ENCODE results near the gene CSF3R. TPM values are rescaled to one million over a fixed set of nuclear protein-coding genes. Genes with fewer than 3 reads are reported as not detected.
A peak's percentile ranks its signal among the peaks of the same experiment; 100 is the strongest.

The CSF3R gene
- total and polyA plus RNA-seq, 2 donors from 2014 or later: 1.4 to 13.3 TPM

DNA sequence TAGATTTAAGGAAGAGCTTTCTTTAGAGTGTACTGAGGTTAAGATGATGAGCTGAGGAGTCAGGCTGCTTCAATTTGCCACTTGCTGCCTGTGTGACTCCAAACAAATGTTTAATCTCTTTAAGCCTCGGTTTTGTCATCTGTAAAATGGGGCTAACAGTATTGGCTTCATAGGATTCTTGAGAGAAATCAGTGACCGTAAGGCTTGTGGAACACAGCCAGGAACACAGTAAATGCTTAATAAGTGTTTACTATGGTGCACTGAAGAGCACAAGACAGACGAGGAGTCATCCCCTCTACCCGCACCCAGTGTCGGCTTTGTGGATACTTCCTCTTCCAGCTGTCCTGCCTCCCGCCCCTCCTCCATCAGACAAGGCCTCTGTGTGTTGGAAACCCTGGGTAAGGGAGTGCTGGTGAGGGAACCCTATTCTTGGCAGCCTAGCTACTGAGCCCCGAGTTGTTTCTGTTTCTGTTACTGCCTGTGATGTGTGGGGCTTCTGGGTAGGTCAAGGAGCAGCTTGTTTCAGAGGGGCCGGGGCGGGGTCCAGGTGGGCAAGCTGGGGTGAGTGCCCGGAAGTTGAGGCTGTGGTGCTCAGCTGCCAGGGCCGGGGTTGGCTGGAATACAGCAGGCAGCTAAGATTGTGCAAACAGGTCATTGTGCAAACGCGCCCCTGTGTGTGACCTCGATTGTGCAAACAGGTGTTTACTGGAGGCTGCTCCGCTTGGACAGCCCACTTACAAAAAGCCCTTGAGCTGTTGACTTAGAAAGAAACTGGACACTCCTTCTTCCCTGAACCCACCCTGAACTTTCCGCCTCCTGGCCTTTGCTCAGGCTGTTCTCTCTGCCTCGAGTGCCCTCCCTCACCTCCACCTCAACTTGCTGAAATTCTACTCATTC, 4.0 kb upstream of the CSF3R start:
- Histone ChIP-seq H3K9ac (ENCODE audit: low read length in 3 of 3) (no peak overlapping the region), H3K27me3 (ENCODE audit: control insufficient read depth, insufficient read depth, low read length) (no peaks in the 10 kb centered on the region), H3K4me1 (ENCODE audit: control insufficient read depth in 2 of 3, insufficient read depth in 2 of 3, low read depth in 1 of 3, low read length in 3 of 3) (peaks cover 0 to 2% (median 0%) of the 10 kb centered on the region in 3 donors), H3K4me3 (ENCODE audit: low read length in 3 of 3) (no peak overlapping the region), H3K27ac (ENCODE audit: low read depth in 2 of 2, low read length in 2 of 2) (peak overlapping the region in 1 of 2 donors; percentile 37), H3K9me3 (ENCODE audit: control insufficient read depth in 2 of 3, insufficient read depth in 1 of 3, low read length in 3 of 3) (no peaks in the 10 kb centered on the region), H3K36me3 (ENCODE audit: control insufficient read depth in 2 of 3, insufficient read depth in 3 of 3, low read length in 3 of 3) (no peaks in the 10 kb centered on the region)
- intact Hi-C loops (cut with DNase I): no loop called here
- no peak for FAIRE-seq
- TF ChIP-seq, protein P1, sequence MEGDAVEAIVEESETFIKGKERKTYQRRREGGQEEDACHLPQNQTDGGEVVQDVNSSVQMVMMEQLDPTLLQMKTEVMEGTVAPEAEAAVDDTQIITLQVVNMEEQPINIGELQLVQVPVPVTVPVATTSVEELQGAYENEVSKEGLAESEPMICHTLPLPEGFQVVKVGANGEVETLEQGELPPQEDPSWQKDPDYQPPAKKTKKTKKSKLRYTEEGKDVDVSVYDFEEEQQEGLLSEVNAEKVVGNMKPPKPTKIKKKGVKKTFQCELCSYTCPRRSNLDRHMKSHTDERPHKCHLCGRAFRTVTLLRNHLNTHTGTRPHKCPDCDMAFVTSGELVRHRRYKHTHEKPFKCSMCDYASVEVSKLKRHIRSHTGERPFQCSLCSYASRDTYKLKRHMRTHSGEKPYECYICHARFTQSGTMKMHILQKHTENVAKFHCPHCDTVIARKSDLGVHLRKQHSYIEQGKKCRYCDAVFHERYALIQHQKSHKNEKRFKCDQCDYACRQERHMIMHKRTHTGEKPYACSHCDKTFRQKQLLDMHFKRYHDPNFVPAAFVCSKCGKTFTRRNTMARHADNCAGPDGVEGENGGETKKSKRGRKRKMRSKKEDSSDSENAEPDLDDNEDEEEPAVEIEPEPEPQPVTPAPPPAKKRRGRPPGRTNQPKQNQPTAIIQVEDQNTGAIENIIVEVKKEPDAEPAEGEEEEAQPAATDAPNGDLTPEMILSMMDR (IDR thresholded peaks at IDR 0.05; ENCODE audit: borderline replicate concordance, extremely low read depth, insufficient read depth): no peak
- DNase-seq: peak; percentile 60 to 91 (median 70)

- FAIRE-seq (no peak), DNase-seq (no peak)
- H3K9me3 ChIP-seq (ENCODE audit: control insufficient read depth in 2 of 3, insufficient read depth in 1 of 3, low read length in 3 of 3): no peaks in the 10 kb centered on the region
- no peaks in the 10 kb centered on the region for H3K36me3 ChIP-seq (ENCODE audit: control insufficient read depth in 2 of 3, insufficient read depth in 3 of 3, low read length in 3 of 3)
- TF ChIP-seq, protein P1 (IDR thresholded peaks at IDR 0.05; ENCODE audit: borderline replicate concordance, extremely low read depth, insufficient read depth): no peak
- no peak overlapping the region for H3K27ac ChIP-seq (ENCODE audit: low read depth in 2 of 2, low read length in 2 of 2)
- no peak overlapping the region for H3K4me3 ChIP-seq (ENCODE audit: low read length in 3 of 3)
- H3K9ac ChIP-seq (ENCODE audit: low read length in 3 of 3): no peak overlapping the region
- H3K4me1 ChIP-seq (ENCODE audit: control insufficient read depth in 2 of 3, insufficient read depth in 2 of 3, low read depth in 1 of 3, low read length in 3 of 3): peaks cover 0 to 2% (median 0%) of the 10 kb centered on the region in 3 donors
- no peaks in the 10 kb centered on the region for H3K27me3 ChIP-seq (ENCODE audit: control insufficient read depth, insufficient read depth, low read length)
- intact Hi-C loops (cut with DNase I): no loop called here
These were observed 3.4 kb upstream of the CSF3R start for GRCh38 chr1:36486093-36486438.

DNA sequence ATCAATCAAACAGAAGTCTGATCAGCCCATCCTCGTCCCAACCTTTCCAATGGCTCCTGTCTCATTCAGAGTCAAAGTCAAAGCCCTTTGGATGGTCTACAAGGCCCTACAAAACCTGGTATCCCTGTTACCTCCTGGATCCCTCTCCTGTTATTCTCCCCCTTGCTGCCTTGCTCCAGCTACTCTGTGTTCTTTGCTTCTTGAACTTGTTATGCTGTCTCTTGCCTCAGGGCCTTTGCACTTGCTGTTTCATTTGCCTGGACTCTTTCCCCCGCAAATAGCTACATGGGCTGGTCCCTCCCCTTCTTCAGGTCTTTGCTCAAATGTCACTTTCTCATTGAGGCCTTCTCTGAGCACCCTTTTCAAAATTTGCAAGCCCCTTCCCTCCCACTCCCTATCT, 1.4 kb upstream of the CSF3R start:
- H3K9me3 ChIP-seq (ENCODE audit: control insufficient read depth in 2 of 3, insufficient read depth in 1 of 3, low read length in 3 of 3): no peaks in the 10 kb centered on the region
- no peak overlapping the region for H3K9ac ChIP-seq (ENCODE audit: low read length in 3 of 3)
- intact Hi-C loops (cut with DNase I): no loop called here

More for the DNA sequence above, 1.4 kb upstream of the CSF3R start:
- no peaks in the 10 kb centered on the region for H3K27me3 ChIP-seq (ENCODE audit: control insufficient read depth, insufficient read depth, low read length)
- H3K4me1 ChIP-seq (ENCODE audit: control insufficient read depth in 2 of 3, insufficient read depth in 2 of 3, low read depth in 1 of 3, low read length in 3 of 3): peaks cover 0 to 2% (median 0%) of the 10 kb centered on the region in 3 donors
- H3K36me3 ChIP-seq (ENCODE audit: control insufficient read depth in 2 of 3, insufficient read depth in 3 of 3, low read length in 3 of 3): no peaks in the 10 kb centered on the region
- TF ChIP-seq, protein P1 (IDR thresholded peaks at IDR 0.05; ENCODE audit: borderline replicate concordance, extremely low read depth, insufficient read depth): no peak
- no peak overlapping the region for H3K4me3 ChIP-seq (ENCODE audit: low read length in 3 of 3)
- no peak overlapping the region for H3K27ac ChIP-seq (ENCODE audit: low read depth in 2 of 2, low read length in 2 of 2)
- no peak for FAIRE-seq
- DNase-seq: no peak

All from kidney (tissue), 14 donors.